WTC11 (cell line): ENCODE data around the gene NOTO. TPM values are rescaled to one million over a fixed set of nuclear protein-coding genes. Genes with fewer than 3 reads are reported as not detected.

Experiments
- ATAC-seq: fragments of 200-7000 bp; cut with Tn5 transposase; 2 replicates; pipeline ENCODE4 v1.10.0; 2021; ENCODE audit warnings: mild to moderate bottlenecking, moderate library complexity
- CTCF ChIA-PET: fragments of 300-600 bp; sonication (Branson Sonifier 250); formaldehyde crosslinking; loops from one replicate; lab custom pipeline; 2021; ENCODE audit warnings: antibody characterized with exemption; lab: Charles Lee
- POLR2A ChIA-PET: fragments of 350-600 bp; sonication (Branson Sonifier 250); formaldehyde crosslinking; loops from one replicate; lab custom pipeline; 2021; ENCODE audit warnings: antibody characterized with exemption; lab: Charles Lee
- DNase-seq: peaks from one replicate; pipeline ENCODE4 v3.0.0; 2021; ENCODE audit warnings: low spot score
- H3K27ac Mint-ChIP-seq: 2 replicates; pipeline ENCODE4 v1.8.0; 2021; ENCODE audit warnings: mixed read lengths
- H3K27me3 Mint-ChIP-seq: 2 replicates; pipeline ENCODE4 v1.8.0; 2021; ENCODE audit warnings: low read depth, mild to moderate bottlenecking, moderate library complexity, mixed read lengths
- H3K36me3 Mint-ChIP-seq: 2 replicates; pipeline ENCODE4 v1.8.0; 2021; ENCODE audit warnings: mixed read lengths
- H3K4me1 Mint-ChIP-seq: 2 replicates; pipeline ENCODE4 v1.8.0; 2022; ENCODE audit warnings: mixed read lengths
- H3K4me3 Mint-ChIP-seq: 2 replicates; pipeline ENCODE4 v1.8.0; 2021; ENCODE audit warnings: mild to moderate bottlenecking, moderate library complexity, mixed read lengths
- H3K9me3 Mint-ChIP-seq: 2 replicates; pipeline ENCODE4 v1.8.0; 2021; ENCODE audit warnings: mixed read lengths
- AFF4 ChIP-seq: sonication (generic); formaldehyde crosslinking; IDR thresholded peaks from 2 replicates; pipeline ENCODE4 v1.8.1; 2023; ENCODE audit warnings: mild to moderate bottlenecking, missing genetic modification reagents, borderline replicate concordance
- ARID4B ChIP-seq: sonication (generic); formaldehyde crosslinking; IDR thresholded peaks from 2 replicates; pipeline ENCODE4 v1.8.0; 2023; ENCODE audit warnings: missing genetic modification reagents, mild to moderate bottlenecking, borderline replicate concordance
- CDX4 ChIP-seq: fragments of 250-450 bp; sonication (Bioruptor Pico); IDR thresholded peaks from 2 replicates; pipeline ENCODE4 v1.9.0; 2021; ENCODE audit warnings: moderate library complexity, mild to moderate bottlenecking, inconsistent platforms, borderline replicate concordance
- CREM ChIP-seq: sonication (generic); formaldehyde crosslinking; IDR thresholded peaks from 2 replicates; pipeline ENCODE4 v1.8.1; 2022; ENCODE audit warnings: mild to moderate bottlenecking, missing genetic modification reagents, moderate library complexity
- ERG ChIP-seq: fragments of 250-450 bp; sonication (Bioruptor Pico); IDR thresholded peaks from 2 replicates; pipeline ENCODE4 v1.8.0; 2021; ENCODE audit warnings: mild to moderate bottlenecking
- OVOL2 ChIP-seq: fragments of 250-450 bp; sonication (Bioruptor Pico); IDR thresholded peaks from 2 replicates; pipeline ENCODE4 v1.9.0; 2021; ENCODE audit warnings: mild to moderate bottlenecking, borderline replicate concordance
- PRDM15 ChIP-seq: sonication (generic); formaldehyde crosslinking; IDR thresholded peaks from 2 replicates; pipeline ENCODE4 v1.8.0; 2022; ENCODE audit warnings: missing genetic modification reagents
- TEAD4 ChIP-seq: sonication (generic); formaldehyde crosslinking; IDR thresholded peaks from 2 replicates; pipeline ENCODE4 v1.8.0; 2022; ENCODE audit warnings: mild to moderate bottlenecking, missing genetic modification reagents
- TP53 ChIP-seq: sonication (generic); formaldehyde crosslinking; IDR thresholded peaks from 2 replicates; pipeline ENCODE4 v1.8.1; 2023; ENCODE audit warnings: mild to moderate bottlenecking, missing genetic modification reagents
- total RNA-seq: library from RNA; stranded (reverse); gene quantifications from 3 replicates; pipeline ENCODE4 v1.2.3, GENCODE V29; 2021
- TF ChIP-seq, protein P1 (sequence below): sonication (generic); formaldehyde crosslinking; IDR thresholded peaks from 2 replicates; pipeline ENCODE4 v1.8.0; 2023; ENCODE audit warnings: missing genetic modification reagents
- TF ChIP-seq, protein P2 (sequence below): sonication (generic); formaldehyde crosslinking; IDR thresholded peaks from 2 replicates; pipeline ENCODE4 v1.8.0; 2022; ENCODE audit warnings: mild to moderate bottlenecking, missing genetic modification reagents
- TF ChIP-seq, protein P3 (sequence below): fragments of 200-600 bp; IDR thresholded peaks from 2 replicates; pipeline ENCODE4 v1.8.0; 2022; ENCODE audit warnings: antibody characterized with exemption

NOTO gene
- total RNA-seq, 1 experiment from 2014 or later: 0.15 TPM

DNA sequence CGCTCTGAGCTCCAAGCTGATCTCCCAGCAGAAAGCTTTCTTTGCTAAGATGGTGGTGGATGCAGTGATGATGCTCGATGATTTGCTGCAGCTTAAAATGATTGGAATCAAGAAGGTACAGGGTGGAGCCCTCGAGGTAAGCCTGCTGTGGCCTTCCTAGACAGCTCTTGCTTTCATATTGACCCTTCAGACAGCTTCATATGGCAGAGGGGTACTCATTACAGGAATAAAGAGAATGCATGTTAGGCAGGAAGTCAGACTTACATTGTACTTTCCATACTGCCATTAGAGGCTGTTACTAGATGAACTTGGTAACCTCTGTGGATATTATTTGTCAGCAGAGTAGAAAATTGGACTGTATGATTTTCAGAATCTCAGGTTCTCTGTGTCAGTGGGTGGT, 42.2 kb downstream of the NOTO start:
- POLR2A ChIA-PET: no interaction called here
- Mint-ChIP-seq H3K27me3 (no peaks in the 10 kb centered on the region), H3K36me3 (peaks cover 87% of the 10 kb centered on the region), H3K4me3 (no peak overlapping the region), H3K9me3 (no peaks in the 10 kb centered on the region), H3K27ac (no peak overlapping the region)
- no peak for DNase-seq
- CTCF ChIA-PET: interaction anchor here (0.8 kb wide), 1 partner anchor 17 kb away, joined by 3 read pairs; no protein-coding TSS in a partner anchor
- TF ChIP-seq AFF4 (CRISPR knock-in tag) (no peak), ERG (CRISPR knock-in tag) (no peak), TP53 (no peak), PRDM15 (CRISPR knock-in tag) (no peak), CREM (no peak), ARID4B (CRISPR knock-in tag) (no peak)
- TF ChIP-seq, protein P1, sequence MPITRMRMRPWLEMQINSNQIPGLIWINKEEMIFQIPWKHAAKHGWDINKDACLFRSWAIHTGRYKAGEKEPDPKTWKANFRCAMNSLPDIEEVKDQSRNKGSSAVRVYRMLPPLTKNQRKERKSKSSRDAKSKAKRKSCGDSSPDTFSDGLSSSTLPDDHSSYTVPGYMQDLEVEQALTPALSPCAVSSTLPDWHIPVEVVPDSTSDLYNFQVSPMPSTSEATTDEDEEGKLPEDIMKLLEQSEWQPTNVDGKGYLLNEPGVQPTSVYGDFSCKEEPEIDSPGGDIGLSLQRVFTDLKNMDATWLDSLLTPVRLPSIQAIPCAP (CRISPR knock-in tag): no peak
- TF ChIP-seq, all 79 proteins: peak for 0
- ATAC-seq: no peak
- no peaks in the 10 kb centered on the region for H3K4me1 Mint-ChIP-seq

GRCh38 chr2:73246850-73247249, 44.5 kb downstream of the NOTO start:
- ChIA-PET CTCF (interaction anchor here (0.6 to 1.2 kb wide), 2 partner anchors 14 to 46 kb away, joined by 3 read pairs; no protein-coding TSS in a partner anchor), POLR2A (interaction anchor here (1.0 kb wide), 1 partner anchor 12 kb away, joined by 5 read pairs; no protein-coding TSS in a partner anchor)
- Mint-ChIP-seq H3K9me3 (no peaks in the 10 kb centered on the region), H3K27me3 (no peaks in the 10 kb centered on the region), H3K4me3 (no peak overlapping the region), H3K4me1 (no peaks in the 10 kb centered on the region), H3K36me3 (peaks cover 89% of the 10 kb centered on the region), H3K27ac (no peak overlapping the region)
- ATAC-seq (no peak), DNase-seq (no peak)
- TF ChIP-seq OVOL2 (CRISPR knock-in tag): no peak
- no peak for TF ChIP-seq PRDM15 (CRISPR knock-in tag)
- no peak for TF ChIP-seq CDX4 (CRISPR knock-in tag)
- TF ChIP-seq, protein P2, sequence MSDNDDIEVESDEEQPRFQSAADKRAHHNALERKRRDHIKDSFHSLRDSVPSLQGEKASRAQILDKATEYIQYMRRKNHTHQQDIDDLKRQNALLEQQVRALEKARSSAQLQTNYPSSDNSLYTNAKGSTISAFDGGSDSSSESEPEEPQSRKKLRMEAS (CRISPR knock-in tag): no peak
- TF ChIP-seq, protein P3, sequence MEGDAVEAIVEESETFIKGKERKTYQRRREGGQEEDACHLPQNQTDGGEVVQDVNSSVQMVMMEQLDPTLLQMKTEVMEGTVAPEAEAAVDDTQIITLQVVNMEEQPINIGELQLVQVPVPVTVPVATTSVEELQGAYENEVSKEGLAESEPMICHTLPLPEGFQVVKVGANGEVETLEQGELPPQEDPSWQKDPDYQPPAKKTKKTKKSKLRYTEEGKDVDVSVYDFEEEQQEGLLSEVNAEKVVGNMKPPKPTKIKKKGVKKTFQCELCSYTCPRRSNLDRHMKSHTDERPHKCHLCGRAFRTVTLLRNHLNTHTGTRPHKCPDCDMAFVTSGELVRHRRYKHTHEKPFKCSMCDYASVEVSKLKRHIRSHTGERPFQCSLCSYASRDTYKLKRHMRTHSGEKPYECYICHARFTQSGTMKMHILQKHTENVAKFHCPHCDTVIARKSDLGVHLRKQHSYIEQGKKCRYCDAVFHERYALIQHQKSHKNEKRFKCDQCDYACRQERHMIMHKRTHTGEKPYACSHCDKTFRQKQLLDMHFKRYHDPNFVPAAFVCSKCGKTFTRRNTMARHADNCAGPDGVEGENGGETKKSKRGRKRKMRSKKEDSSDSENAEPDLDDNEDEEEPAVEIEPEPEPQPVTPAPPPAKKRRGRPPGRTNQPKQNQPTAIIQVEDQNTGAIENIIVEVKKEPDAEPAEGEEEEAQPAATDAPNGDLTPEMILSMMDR: no peak
- TF ChIP-seq TP53: no peak
- no peak for TF ChIP-seq TEAD4 (CRISPR knock-in tag)
